Upper lobe of left lung (tissue), 4 donors: Measurements from ENCODE around the gene ZNF423.

ENCODE experiments used
- POLR2A ChIP-seq, 4 donors: fragments of 450-650 bp; IDR thresholded peaks; one replicate each; pipeline ENCODE4 v1.5.1; 2016 to 2017; ENCODE audit warnings: antibody characterized with exemption in 4 of 4, mild to moderate bottlenecking in 2 of 4
- TF ChIP-seq, protein P1 (sequence below), 6 experiments: fragments of 450-650 bp in 4 of 6; fragments of 200-600 bp in 2 of 6; sonication (generic) in 2 of 6; IDR thresholded peaks; one replicate each; pipeline ENCODE4 v1.5.1; 2016 to 2019; ENCODE audit warnings: antibody characterized with exemption in 6 of 6

DNA sequence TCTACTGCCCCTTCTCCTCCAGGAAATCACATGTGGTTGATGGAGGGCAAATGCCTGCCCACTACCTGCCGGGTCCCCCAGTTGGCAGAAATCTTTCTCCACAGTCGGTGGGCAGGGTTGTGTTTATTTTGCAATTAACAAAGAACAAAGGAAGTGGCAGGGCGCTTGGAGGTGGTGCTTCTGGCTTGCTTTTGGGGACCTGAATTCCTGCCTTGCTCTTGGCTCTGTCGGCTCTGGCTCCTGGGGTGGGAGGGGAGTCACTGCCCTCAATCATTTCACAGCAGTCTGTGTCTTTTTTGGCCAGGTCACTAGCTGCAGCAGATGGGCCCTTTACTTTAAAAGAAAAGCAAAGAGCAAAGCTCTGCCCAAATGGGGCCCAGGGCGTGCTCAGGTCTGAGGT is 413.1 kb downstream of the ZNF423 start:
- TF ChIP-seq, protein P1, sequence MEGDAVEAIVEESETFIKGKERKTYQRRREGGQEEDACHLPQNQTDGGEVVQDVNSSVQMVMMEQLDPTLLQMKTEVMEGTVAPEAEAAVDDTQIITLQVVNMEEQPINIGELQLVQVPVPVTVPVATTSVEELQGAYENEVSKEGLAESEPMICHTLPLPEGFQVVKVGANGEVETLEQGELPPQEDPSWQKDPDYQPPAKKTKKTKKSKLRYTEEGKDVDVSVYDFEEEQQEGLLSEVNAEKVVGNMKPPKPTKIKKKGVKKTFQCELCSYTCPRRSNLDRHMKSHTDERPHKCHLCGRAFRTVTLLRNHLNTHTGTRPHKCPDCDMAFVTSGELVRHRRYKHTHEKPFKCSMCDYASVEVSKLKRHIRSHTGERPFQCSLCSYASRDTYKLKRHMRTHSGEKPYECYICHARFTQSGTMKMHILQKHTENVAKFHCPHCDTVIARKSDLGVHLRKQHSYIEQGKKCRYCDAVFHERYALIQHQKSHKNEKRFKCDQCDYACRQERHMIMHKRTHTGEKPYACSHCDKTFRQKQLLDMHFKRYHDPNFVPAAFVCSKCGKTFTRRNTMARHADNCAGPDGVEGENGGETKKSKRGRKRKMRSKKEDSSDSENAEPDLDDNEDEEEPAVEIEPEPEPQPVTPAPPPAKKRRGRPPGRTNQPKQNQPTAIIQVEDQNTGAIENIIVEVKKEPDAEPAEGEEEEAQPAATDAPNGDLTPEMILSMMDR (IDR thresholded peaks at IDR 0.05), result no peak
- no peak for TF ChIP-seq POLR2A (IDR thresholded peaks at IDR 0.05)
